Progenitor cell of endocrine pancreas (in vitro differentiated cells): ENCODE data around the gene ELAC2. TPM values are rescaled to one million over a fixed set of nuclear protein-coding genes. Genes with fewer than 3 reads are reported as not detected.

ENCODE experiments used
- DNase-seq: peaks from one replicate; pipeline ENCODE4 v3.0.0; 2021; ENCODE audit warnings: low spot score; ENCODE audit not compliant: unreplicated experiment
- H3K27ac Mint-ChIP-seq: 2 replicates; pipeline ENCODE4 v1.8.0; 2021; ENCODE audit warnings: mild to moderate bottlenecking, moderate library complexity, mixed read lengths
- H3K27me3 Mint-ChIP-seq: 2 replicates; pipeline ENCODE4 v1.8.0; 2021; ENCODE audit warnings: mixed read lengths
- H3K36me3 Mint-ChIP-seq: 2 replicates; pipeline ENCODE4 v1.8.0; 2022; ENCODE audit warnings: mixed read lengths; ENCODE audit not compliant: insufficient read depth
- H3K4me1 Mint-ChIP-seq: 2 replicates; pipeline ENCODE4 v1.8.0; 2021; ENCODE audit warnings: low read depth, mixed read lengths
- H3K4me3 Mint-ChIP-seq: 2 replicates; pipeline ENCODE4 v1.8.0; 2021; ENCODE audit warnings: low read depth, mild to moderate bottlenecking, moderate library complexity, mixed read lengths
- H3K9me3 Mint-ChIP-seq: 2 replicates; pipeline ENCODE4 v1.8.0; 2021; ENCODE audit warnings: low read depth, mixed read lengths
- total RNA-seq: library from RNA; stranded (reverse); gene quantifications from 2 replicates; pipeline ENCODE4 v1.2.1, GENCODE V29; 2021
- TF ChIP-seq, protein P1 (sequence below): fragments of 200-600 bp; sonication (generic); IDR thresholded peaks from one replicate; pipeline ENCODE4 v1.5.0; 2021; ENCODE audit warnings: antibody characterized with exemption, mild to moderate bottlenecking; ENCODE audit not compliant: unreplicated experiment

ELAC2 gene
- total RNA-seq, 1 donor from 2014 or later: 74.4 TPM

DNA sequence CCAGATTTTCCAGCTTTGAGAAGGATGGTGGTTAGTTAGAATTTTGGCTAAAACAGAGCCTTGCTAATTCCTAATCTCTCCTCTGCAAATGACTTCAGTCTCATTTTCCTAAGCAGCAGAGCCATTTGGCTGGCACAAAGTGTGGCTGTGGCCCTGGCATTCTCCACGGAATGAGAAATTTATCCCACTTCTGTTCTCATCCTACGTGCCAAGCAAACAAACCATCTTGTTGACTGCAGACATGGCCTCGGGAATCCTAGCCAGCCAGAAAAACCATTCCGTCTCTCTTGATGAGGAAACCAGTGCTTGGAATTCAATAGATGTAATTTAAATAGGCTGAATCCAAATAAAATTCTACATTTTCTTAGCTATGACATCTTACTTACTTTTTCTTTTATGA lies 34.1 kb upstream of the ELAC2 start:
- H3K36me3 Mint-ChIP-seq: no peaks in the 10 kb centered on the region
- no peak overlapping the region for H3K27ac Mint-ChIP-seq
- DNase-seq: no peak
- peaks cover 8% of the 10 kb centered on the region for H3K4me1 Mint-ChIP-seq
- H3K4me3 Mint-ChIP-seq: no peak overlapping the region
- H3K27me3 Mint-ChIP-seq: peaks cover 11% of the 10 kb centered on the region
- no peaks in the 10 kb centered on the region for H3K9me3 Mint-ChIP-seq
- TF ChIP-seq, protein P1, sequence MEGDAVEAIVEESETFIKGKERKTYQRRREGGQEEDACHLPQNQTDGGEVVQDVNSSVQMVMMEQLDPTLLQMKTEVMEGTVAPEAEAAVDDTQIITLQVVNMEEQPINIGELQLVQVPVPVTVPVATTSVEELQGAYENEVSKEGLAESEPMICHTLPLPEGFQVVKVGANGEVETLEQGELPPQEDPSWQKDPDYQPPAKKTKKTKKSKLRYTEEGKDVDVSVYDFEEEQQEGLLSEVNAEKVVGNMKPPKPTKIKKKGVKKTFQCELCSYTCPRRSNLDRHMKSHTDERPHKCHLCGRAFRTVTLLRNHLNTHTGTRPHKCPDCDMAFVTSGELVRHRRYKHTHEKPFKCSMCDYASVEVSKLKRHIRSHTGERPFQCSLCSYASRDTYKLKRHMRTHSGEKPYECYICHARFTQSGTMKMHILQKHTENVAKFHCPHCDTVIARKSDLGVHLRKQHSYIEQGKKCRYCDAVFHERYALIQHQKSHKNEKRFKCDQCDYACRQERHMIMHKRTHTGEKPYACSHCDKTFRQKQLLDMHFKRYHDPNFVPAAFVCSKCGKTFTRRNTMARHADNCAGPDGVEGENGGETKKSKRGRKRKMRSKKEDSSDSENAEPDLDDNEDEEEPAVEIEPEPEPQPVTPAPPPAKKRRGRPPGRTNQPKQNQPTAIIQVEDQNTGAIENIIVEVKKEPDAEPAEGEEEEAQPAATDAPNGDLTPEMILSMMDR: no peak

DNA sequence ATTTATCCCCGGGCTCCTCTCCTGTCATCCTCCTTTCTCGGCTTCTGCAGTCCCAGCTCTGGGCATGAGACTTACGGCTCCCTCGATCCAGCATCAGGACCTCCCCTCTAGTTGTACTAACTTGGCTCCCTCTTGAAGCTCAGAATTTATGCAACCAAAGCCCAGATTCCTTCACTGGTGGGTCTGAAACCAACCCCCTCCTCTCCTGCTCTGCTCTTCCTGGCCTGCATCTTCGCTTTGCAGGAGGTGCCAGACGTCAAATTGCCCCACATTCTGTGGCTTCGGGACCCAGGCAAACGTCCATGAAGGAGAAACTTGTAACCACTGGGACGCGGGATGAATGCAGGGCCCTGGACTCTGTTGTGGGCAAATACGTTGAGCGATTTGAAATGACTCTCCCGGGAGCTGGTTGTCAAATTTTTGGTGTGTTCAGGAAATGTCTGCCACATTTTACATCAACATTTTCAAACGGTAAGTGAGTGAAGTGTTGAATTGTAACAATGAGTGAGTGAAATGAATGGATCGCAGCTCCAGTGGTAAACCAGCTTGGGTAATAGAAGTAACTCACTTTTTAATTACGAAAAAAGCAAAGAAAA lies 29.3 kb upstream of the ELAC2 start:
- TF ChIP-seq, protein P1: no peak
- H3K36me3 Mint-ChIP-seq: no peaks in the 10 kb centered on the region
- H3K4me1 Mint-ChIP-seq: no peaks in the 10 kb centered on the region
- DNase-seq: no peak
- no peaks in the 10 kb centered on the region for H3K9me3 Mint-ChIP-seq
- no peak overlapping the region for H3K27ac Mint-ChIP-seq
- no peak overlapping the region for H3K4me3 Mint-ChIP-seq
- H3K27me3 Mint-ChIP-seq: peaks cover 17% of the 10 kb centered on the region

DNA sequence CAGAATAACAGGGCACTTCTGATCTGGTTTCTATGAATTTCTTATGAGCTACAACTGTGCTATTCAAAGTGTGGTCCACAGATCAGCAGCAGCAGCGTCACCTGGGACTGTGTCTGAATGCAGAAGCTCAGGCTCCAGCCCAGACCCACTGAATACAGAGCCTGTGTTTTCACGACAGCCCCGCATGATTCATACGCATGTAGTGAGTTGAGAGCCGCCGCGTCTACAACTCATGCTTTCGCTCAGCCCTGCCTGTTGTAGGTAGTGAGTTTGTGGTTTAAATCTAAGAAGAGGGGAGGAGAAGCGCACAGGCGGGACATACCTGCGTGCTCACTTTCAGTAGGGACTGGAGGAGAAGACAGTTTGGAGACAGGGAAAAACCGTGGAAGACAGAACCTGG lies 28.5 kb upstream of the ELAC2 start:
- Mint-ChIP-seq H3K9me3 (no peaks in the 10 kb centered on the region), H3K27me3 (peaks cover 14% of the 10 kb centered on the region), H3K4me1 (no peaks in the 10 kb centered on the region), H3K36me3 (no peaks in the 10 kb centered on the region), H3K27ac (no peak overlapping the region), H3K4me3 (no peak overlapping the region)
- no peak for DNase-seq
- TF ChIP-seq, protein P1: no peak

DNA sequence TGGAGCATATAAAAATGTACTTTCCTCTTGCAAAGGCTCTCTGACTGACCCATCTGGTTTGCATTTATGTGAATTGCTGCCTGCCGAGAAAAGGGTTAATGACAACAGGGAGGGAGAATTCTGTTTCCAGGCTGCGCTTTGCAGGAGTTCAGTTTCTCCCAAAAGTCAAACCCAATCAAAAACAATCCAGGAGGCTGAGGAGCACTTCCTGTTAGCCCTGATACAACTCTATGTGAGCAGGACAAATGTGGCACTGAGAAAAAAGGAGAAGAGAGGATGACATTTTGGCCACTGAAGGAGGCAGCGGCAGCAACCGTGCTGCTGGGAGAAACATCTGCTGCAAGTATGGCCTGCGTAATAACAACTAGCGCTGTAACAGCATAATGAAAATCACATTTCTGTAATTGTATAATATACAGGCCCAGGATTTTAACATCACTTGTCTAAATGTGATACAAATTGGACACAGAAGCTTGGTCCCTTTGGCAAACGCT lies 26.8 kb upstream of the ELAC2 start:
- Mint-ChIP-seq H3K9me3 (no peaks in the 10 kb centered on the region), H3K4me3 (no peak overlapping the region), H3K4me1 (no peaks in the 10 kb centered on the region), H3K27ac (no peak overlapping the region), H3K27me3 (peaks cover 16% of the 10 kb centered on the region), H3K36me3 (no peaks in the 10 kb centered on the region)
- no peak for DNase-seq
- TF ChIP-seq, protein P1: no peak

DNA sequence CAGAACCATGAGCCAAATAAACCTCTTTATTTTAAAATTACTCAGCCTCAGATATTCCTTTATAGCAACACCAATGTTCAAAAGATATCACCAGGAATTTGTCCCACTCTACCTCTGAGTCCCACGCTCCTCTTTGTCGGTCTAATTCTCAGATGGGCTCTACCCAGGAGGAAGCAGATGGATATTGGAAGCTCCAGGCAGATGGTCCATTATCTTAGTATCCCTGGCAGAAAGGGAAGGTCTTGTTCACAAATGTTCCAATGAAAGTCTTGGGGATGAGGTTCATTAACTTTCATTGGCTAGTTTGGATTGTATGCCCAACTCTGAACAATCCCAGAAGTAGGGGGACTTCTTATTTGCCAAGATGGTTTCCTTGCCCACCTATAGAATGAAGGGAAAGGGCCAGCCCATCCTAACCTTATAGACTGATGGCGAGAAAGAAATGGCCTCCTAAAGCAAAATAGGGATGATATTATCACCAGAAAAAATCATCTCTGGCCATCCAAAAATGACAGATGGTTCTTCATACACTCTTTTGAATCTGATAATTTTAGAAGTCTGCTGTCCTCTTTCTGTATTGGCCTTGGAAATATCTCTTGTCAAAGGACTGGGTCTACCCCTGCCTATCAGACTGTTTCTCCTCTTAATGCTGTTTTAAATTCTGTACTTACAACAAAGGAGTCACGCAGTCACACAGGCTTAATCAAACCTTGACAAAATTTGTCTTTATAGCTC lies 21.3 kb upstream of the ELAC2 start:
- TF ChIP-seq, protein P1: no peak
- Mint-ChIP-seq H3K9me3 (peaks cover 24% of the 10 kb centered on the region), H3K27ac (no peak overlapping the region), H3K4me1 (no peaks in the 10 kb centered on the region), H3K27me3 (peaks cover 7% of the 10 kb centered on the region), H3K36me3 (peaks cover 4% of the 10 kb centered on the region), H3K4me3 (no peak overlapping the region)
- no peak for DNase-seq
